ENCODE data around the gene ZNF77. TPM values are rescaled to one million over a fixed set of nuclear protein-coding genes. Genes with fewer than 3 reads are reported as not detected.

ZNF77 gene
- total RNA-seq, 1 experiment from 2014 or later, result 5.9 TPM

GRCh38 chr19:2912306-2912705 lies 32.5 kb downstream of the ZNF77 start (continued):
- no peak for TF ChIP-seq MAX (IDR thresholded peaks at IDR 0.05)
- TF ChIP-seq ELF1 (IDR thresholded peaks at IDR 0.05; ENCODE audit: borderline replicate concordance, low read depth), result no peak
- no peak for TF ChIP-seq SIN3A (IDR thresholded peaks at IDR 0.05; ENCODE audit: low read depth)
- TF ChIP-seq EZH2 (IDR thresholded peaks at IDR 0.05), result no peak
- no peak for TF ChIP-seq EGR1 (IDR thresholded peaks at IDR 0.05; ENCODE audit: low read depth)
- TF ChIP-seq SP1 (IDR thresholded peaks at IDR 0.05; ENCODE audit: low read depth), result no peak
- TF ChIP-seq CTCF (IDR thresholded peaks at IDR 0.05 in 2 of 3, conservative IDR thresholded peaks at IDR 0.05 in 1 of 3; ENCODE audit: borderline replicate concordance in 1 of 3, insufficient read depth in 1 of 3, low read depth in 2 of 3, low read length in 2 of 3), result no peak
- TF ChIP-seq EZH2phosphoT487 (IDR thresholded peaks at IDR 0.05; ENCODE audit: borderline replicate concordance), result no peak

GRCh38 chr19:2906631-2907195 lies 38.1 kb downstream of the ZNF77 start:
- Histone ChIP-seq H3K27ac (ENCODE audit: low read depth, low read length) (no peak overlapping the region), H3K9me3 (ENCODE audit: control insufficient read depth in 1 of 2, insufficient read depth in 1 of 2, low read depth in 1 of 2, low read length in 2 of 2) (no peaks in the 10 kb centered on the region), H3K27me3 (ENCODE audit: insufficient read depth, low read length) (no peaks in the 10 kb centered on the region), H3K4me2 (ENCODE audit: low read length) (no peak overlapping the region), H3K4me3 (replicated peaks in 1 of 2; ENCODE audit: low read depth in 1 of 2, low read length in 2 of 2) (no peak overlapping the region), H2AFZ (ENCODE audit: low read depth, low read length, poor library complexity, severe bottlenecking) (no peak overlapping the region), H3K79me2 (ENCODE audit: insufficient read depth, low read length) (peaks cover 82% of the 10 kb centered on the region), H3K4me1 (ENCODE audit: control insufficient read depth in 1 of 2, insufficient read depth in 2 of 2, low read length in 2 of 2) (peaks cover 4 to 13% of the 10 kb centered on the region in 2 experiments; a peak in 3 of 4 replicates), H3K9me2 (ENCODE audit: insufficient read depth) (no peaks in the 10 kb centered on the region), H3K36me3 (ENCODE audit: control insufficient read depth in 1 of 2, insufficient read depth in 2 of 2, low read length in 2 of 2) (peaks cover 0 to 2% of the 10 kb centered on the region in 2 experiments; a peak in 1 of 4 replicates), H4K20me1 (ENCODE audit: insufficient read depth) (0 out of 2 replicates have a peak, but pooled peaks cover 3% of the 10 kb centered on the region), H3K9ac (ENCODE audit: low read length) (no peak overlapping the region)
- TF ChIP-seq ZNF274 (IDR thresholded peaks at IDR 0.05; ENCODE audit: low read depth, low read length), result no peak
- TF ChIP-seq RAD21 (IDR thresholded peaks at IDR 0.05; ENCODE audit: low read depth), result no peak
- TF ChIP-seq TCF7L2 (IDR thresholded peaks at IDR 0.05; ENCODE audit: borderline replicate concordance, extremely low read depth, insufficient read depth, insufficient read length), result no peak
- TF ChIP-seq YY1 (IDR thresholded peaks at IDR 0.05; ENCODE audit: extremely low read depth, insufficient replicate concordance, low read depth, low read length), result no peak
- no peak for TF ChIP-seq ZFX (IDR thresholded peaks at IDR 0.05)
- no peak for TF ChIP-seq POLR2AphosphoS5 (IDR thresholded peaks at IDR 0.05; ENCODE audit: low read depth, low read length)
- TF ChIP-seq ZBTB33 (IDR thresholded peaks at IDR 0.05; ENCODE audit: extremely low read depth, insufficient replicate concordance, low read length), result no peak
- TF ChIP-seq ATF3 (IDR thresholded peaks at IDR 0.05), result no peak
- no peak for TF ChIP-seq MAX (IDR thresholded peaks at IDR 0.05)
- TF ChIP-seq ELF1 (IDR thresholded peaks at IDR 0.05; ENCODE audit: borderline replicate concordance, low read depth), result no peak
- no peak for TF ChIP-seq EZH2 (IDR thresholded peaks at IDR 0.05)
- no peak for TF ChIP-seq SRF (IDR thresholded peaks at IDR 0.05; ENCODE audit: low read depth)
- ChIA-PET CTCF (no interaction called here), RAD21 (ENCODE audit: low non-redundant PET in 1 of 2, low total read pairs in 2 of 2, uncharacterized antibody in 2 of 2, unreplicated experiment in 2 of 2) (no interaction called here), POLR2A (no interaction called here)
- BruUV-seq (replicated peaks), result no TSS peak
- no peak for DNase-seq (ENCODE audit: low read depth, low spot score)
- ATAC-seq, result no peak
- intact Hi-C loops (cut with micrococcal nuclease), result no loop called here

Measured in HCT116 (cell line).